Measurements from ENCODE around the gene CNTLN.
"Not testable (repeated sequence)": the region's sequence is repeated elsewhere in the genome, so short reads cannot be mapped to it uniquely, and the experiment has no call there.

GRCh38 chr9:17526726-17527125 is 391.9 kb downstream of the CNTLN start:
- not testable (repeated sequence) for TF ChIP-seq EZH2phosphoT487 (IDR thresholded peaks at IDR 0.05; ENCODE audit: borderline replicate concordance)
- TF ChIP-seq, protein P1, sequence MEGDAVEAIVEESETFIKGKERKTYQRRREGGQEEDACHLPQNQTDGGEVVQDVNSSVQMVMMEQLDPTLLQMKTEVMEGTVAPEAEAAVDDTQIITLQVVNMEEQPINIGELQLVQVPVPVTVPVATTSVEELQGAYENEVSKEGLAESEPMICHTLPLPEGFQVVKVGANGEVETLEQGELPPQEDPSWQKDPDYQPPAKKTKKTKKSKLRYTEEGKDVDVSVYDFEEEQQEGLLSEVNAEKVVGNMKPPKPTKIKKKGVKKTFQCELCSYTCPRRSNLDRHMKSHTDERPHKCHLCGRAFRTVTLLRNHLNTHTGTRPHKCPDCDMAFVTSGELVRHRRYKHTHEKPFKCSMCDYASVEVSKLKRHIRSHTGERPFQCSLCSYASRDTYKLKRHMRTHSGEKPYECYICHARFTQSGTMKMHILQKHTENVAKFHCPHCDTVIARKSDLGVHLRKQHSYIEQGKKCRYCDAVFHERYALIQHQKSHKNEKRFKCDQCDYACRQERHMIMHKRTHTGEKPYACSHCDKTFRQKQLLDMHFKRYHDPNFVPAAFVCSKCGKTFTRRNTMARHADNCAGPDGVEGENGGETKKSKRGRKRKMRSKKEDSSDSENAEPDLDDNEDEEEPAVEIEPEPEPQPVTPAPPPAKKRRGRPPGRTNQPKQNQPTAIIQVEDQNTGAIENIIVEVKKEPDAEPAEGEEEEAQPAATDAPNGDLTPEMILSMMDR (conservative IDR thresholded peaks at IDR 0.05; ENCODE audit: low read length), result not testable (repeated sequence)
